HEK293 (cell line): ENCODE results near the gene ARMC3.
A peak's percentile ranks its signal among the peaks of the same experiment; 100 is the strongest.

ENCODE experiments used
- CTCF ChIA-PET: fragments of 350-600 bp; formaldehyde crosslinking; extraction: SDS; loops from one replicate; lab custom pipeline; 2021; ENCODE audit warnings: antibody characterized with exemption; lab: Yijun Ruan, JAX
- POLR2A ChIA-PET: fragments of 300-600 bp; formaldehyde crosslinking; extraction: SDS; loops from one replicate; lab custom pipeline; 2020; ENCODE audit warnings: antibody characterized with exemption, inconsistent platforms; lab: Yijun Ruan, JAX
- H3K27ac ChIP-seq: fragments of 200-500 bp; sonication (Bioruptor generic); 2 replicates; pipeline ENCODE4 v1.5.1; 2014; ENCODE audit warnings: low read depth, low read length, control low read depth, inconsistent platforms; ENCODE audit errors: extremely low read depth
- H3K36me3 ChIP-seq, 2 experiments: fragments of 200-500 bp in 1 of 2; sonication (Bioruptor generic) in 1 of 2; 1 replicate in 1 of 2; 2 replicates in 1 of 2; pipeline ENCODE4 v1.5.1; 2014 to 2017; ENCODE audit warnings: inconsistent platforms in 2 of 2, low read length in 2 of 2; ENCODE audit not compliant: control insufficient read depth in 2 of 2, insufficient read depth in 1 of 2
- H3K4me1 ChIP-seq: fragments of 200-500 bp; sonication (Bioruptor generic); 2 replicates; pipeline ENCODE4 v1.5.1; 2014; ENCODE audit warnings: mild to moderate bottlenecking, low read length, inconsistent platforms; ENCODE audit not compliant: control insufficient read depth, insufficient read depth
- H3K4me3 ChIP-seq: 2 replicates; pipeline ENCODE4 v1.5.1; 2011; ENCODE audit warnings: low read depth, mild to moderate bottlenecking, control low read depth, low read length, moderate library complexity
- H3K9me3 ChIP-seq: fragments of 200-500 bp; sonication (Bioruptor generic); 2 replicates; pipeline ENCODE4 v1.5.1; 2014; ENCODE audit warnings: low read depth, low read length, inconsistent platforms; ENCODE audit not compliant: control insufficient read depth, insufficient read depth
- EGR2 ChIP-seq: fragments of 450-650 bp; formaldehyde crosslinking; IDR thresholded peaks from 2 replicates; pipeline ENCODE4 v1.5.1; 2016; ENCODE audit warnings: low read depth, missing biosample characterization, missing genetic modification characterization
- FEZF1 ChIP-seq: fragments of 450-650 bp; formaldehyde crosslinking; IDR thresholded peaks from 2 replicates; pipeline ENCODE4 v1.5.1; 2016; ENCODE audit warnings: missing biosample characterization, missing genetic modification characterization
- GLI4 ChIP-seq: fragments of 450-650 bp; formaldehyde crosslinking; IDR thresholded peaks from 2 replicates; pipeline ENCODE4 v1.5.1; 2016; ENCODE audit warnings: missing biosample characterization, missing genetic modification characterization
- KLF1 ChIP-seq: fragments of 450-650 bp; formaldehyde crosslinking; IDR thresholded peaks from 2 replicates; pipeline ENCODE4 v1.5.1; 2016; ENCODE audit warnings: missing biosample characterization, missing genetic modification characterization
- KLF10 ChIP-seq: fragments of 450-650 bp; IDR thresholded peaks from 2 replicates; pipeline ENCODE4 v1.5.1; 2018; ENCODE audit warnings: missing biosample characterization, mild to moderate bottlenecking, missing genetic modification characterization
- KLF16 ChIP-seq: fragments of 450-650 bp; formaldehyde crosslinking; IDR thresholded peaks from 2 replicates; pipeline ENCODE4 v1.5.1; 2017; ENCODE audit warnings: missing biosample characterization, missing genetic modification characterization
- KLF9 ChIP-seq: fragments of 450-650 bp; formaldehyde crosslinking; IDR thresholded peaks from 2 replicates; pipeline ENCODE4 v1.5.1; 2016; ENCODE audit warnings: missing biosample characterization, missing genetic modification characterization, low read depth
- SP7 ChIP-seq: fragments of 450-650 bp; formaldehyde crosslinking; IDR thresholded peaks from 2 replicates; pipeline ENCODE4 v1.5.1; 2016; ENCODE audit warnings: missing biosample characterization, missing genetic modification characterization
- ZBTB17 ChIP-seq: fragments of 450-650 bp; formaldehyde crosslinking; IDR thresholded peaks from 2 replicates; pipeline ENCODE4 v1.5.1; 2016; ENCODE audit warnings: missing biosample characterization, missing genetic modification characterization
- ZBTB48 ChIP-seq: fragments of 450-650 bp; formaldehyde crosslinking; IDR thresholded peaks from 2 replicates; pipeline ENCODE4 v1.5.1; 2016; ENCODE audit warnings: missing biosample characterization, missing genetic modification characterization
- ZBTB6 ChIP-seq: fragments of 450-650 bp; formaldehyde crosslinking; IDR thresholded peaks from 2 replicates; pipeline ENCODE4 v1.5.1; 2017; ENCODE audit warnings: missing biosample characterization, missing genetic modification characterization
- ZBTB8A ChIP-seq: fragments of 450-650 bp; formaldehyde crosslinking; IDR thresholded peaks from 2 replicates; pipeline ENCODE4 v1.5.1; 2016; ENCODE audit warnings: missing biosample characterization, missing genetic modification characterization
- ZEB2 ChIP-seq: fragments of 450-650 bp; formaldehyde crosslinking; IDR thresholded peaks from 2 replicates; pipeline ENCODE4 v1.5.1; 2016; ENCODE audit warnings: missing biosample characterization, missing genetic modification characterization
- ZFP69B ChIP-seq: fragments of 450-650 bp; formaldehyde crosslinking; IDR thresholded peaks from 2 replicates; pipeline ENCODE4 v1.5.1; 2016; ENCODE audit warnings: missing biosample characterization, missing genetic modification characterization
- ZIC2 ChIP-seq: fragments of 450-650 bp; formaldehyde crosslinking; IDR thresholded peaks from 2 replicates; pipeline ENCODE4 v1.5.1; 2016; ENCODE audit warnings: missing biosample characterization, missing genetic modification characterization
- ZNF10 ChIP-seq: fragments of 450-650 bp; formaldehyde crosslinking; IDR thresholded peaks from 2 replicates; pipeline ENCODE4 v1.5.1; 2017; ENCODE audit warnings: missing biosample characterization, missing genetic modification characterization
- ZNF112 ChIP-seq: fragments of 450-650 bp; formaldehyde crosslinking; IDR thresholded peaks from 2 replicates; pipeline ENCODE4 v1.5.0; 2017; ENCODE audit warnings: missing biosample characterization, missing genetic modification characterization
- ZNF37A ChIP-seq: fragments of 450-650 bp; IDR thresholded peaks from 2 replicates; pipeline ENCODE4 v1.5.1; 2018; ENCODE audit warnings: missing biosample characterization, missing genetic modification characterization
- ZNF416 ChIP-seq: fragments of 450-650 bp; formaldehyde crosslinking; IDR thresholded peaks from 2 replicates; pipeline ENCODE4 v1.5.1; 2016; ENCODE audit warnings: missing biosample characterization, missing genetic modification characterization
- ZNF423 ChIP-seq: fragments of 450-650 bp; formaldehyde crosslinking; IDR thresholded peaks from 2 replicates; pipeline ENCODE4 v1.5.1; 2016; ENCODE audit warnings: missing biosample characterization, missing genetic modification characterization
- ZNF473 ChIP-seq: fragments of 450-650 bp; formaldehyde crosslinking; IDR thresholded peaks from 2 replicates; pipeline ENCODE4 v1.5.1; 2017; ENCODE audit warnings: missing biosample characterization, missing genetic modification characterization
- ZNF48 ChIP-seq: fragments of 450-650 bp; formaldehyde crosslinking; IDR thresholded peaks from 2 replicates; pipeline ENCODE4 v1.5.1; 2016; ENCODE audit warnings: missing biosample characterization, missing genetic modification characterization
- ZNF513 ChIP-seq: fragments of 450-650 bp; IDR thresholded peaks from 2 replicates; pipeline ENCODE4 v1.5.1; 2018; ENCODE audit warnings: missing biosample characterization, missing genetic modification characterization
- ZNF521 ChIP-seq: fragments of 450-650 bp; formaldehyde crosslinking; IDR thresholded peaks from 2 replicates; pipeline ENCODE4 v1.5.1; 2017; ENCODE audit warnings: missing biosample characterization, mild to moderate bottlenecking, missing genetic modification characterization
- ZNF561 ChIP-seq: fragments of 450-650 bp; IDR thresholded peaks from 2 replicates; pipeline ENCODE4 v1.5.1; 2018; ENCODE audit warnings: missing biosample characterization, missing genetic modification characterization, borderline replicate concordance
- ZNF610 ChIP-seq: fragments of 450-650 bp; formaldehyde crosslinking; IDR thresholded peaks from 2 replicates; pipeline ENCODE4 v1.5.1; 2016; ENCODE audit warnings: missing biosample characterization, missing genetic modification characterization, borderline replicate concordance
- ZNF660 ChIP-seq: fragments of 450-650 bp; IDR thresholded peaks from 2 replicates; pipeline ENCODE4 v1.5.1; 2018; ENCODE audit warnings: missing biosample characterization, mild to moderate bottlenecking, missing genetic modification characterization
- ZNF747 ChIP-seq: fragments of 450-650 bp; formaldehyde crosslinking; IDR thresholded peaks from 2 replicates; pipeline ENCODE4 v1.5.1; 2016; ENCODE audit warnings: missing biosample characterization, missing genetic modification characterization
- ZNF76 ChIP-seq: fragments of 450-650 bp; formaldehyde crosslinking; IDR thresholded peaks from 2 replicates; pipeline ENCODE4; 2016; ENCODE audit warnings: low read depth, missing biosample characterization, missing genetic modification characterization, borderline replicate concordance
- TF ChIP-seq, protein P1 (sequence below): fragments of 450-650 bp; formaldehyde crosslinking; IDR thresholded peaks from 2 replicates; pipeline ENCODE4 v1.5.1; 2016; ENCODE audit warnings: missing biosample characterization, missing genetic modification characterization
- TF ChIP-seq, protein P2 (sequence below): fragments of 450-650 bp; IDR thresholded peaks from 2 replicates; pipeline ENCODE4 v1.5.1; 2018; ENCODE audit warnings: missing biosample characterization, mild to moderate bottlenecking, missing genetic modification characterization
- TF ChIP-seq, protein P3 (sequence below): fragments of 450-650 bp; formaldehyde crosslinking; IDR thresholded peaks from 2 replicates; pipeline ENCODE4 v1.5.1; 2017; ENCODE audit warnings: missing biosample characterization, missing genetic modification characterization
- TF ChIP-seq, protein P4 (sequence below): fragments of 450-650 bp; formaldehyde crosslinking; IDR thresholded peaks from 2 replicates; pipeline ENCODE4 v1.5.1; 2016; ENCODE audit warnings: missing biosample characterization, missing genetic modification characterization, borderline replicate concordance

Gene ARMC3

GRCh38 chr10:22915314-22915713 is 12.5 kb upstream of the ARMC3 start:
- Histone ChIP-seq H3K9me3 (no peaks in the 10 kb centered on the region), H3K4me3 (no peak overlapping the region), H3K27ac (no peak overlapping the region), H3K4me1 (peaks cover 13% of the 10 kb centered on the region), H3K36me3 (no peaks in the 10 kb centered on the region)
- ChIA-PET CTCF (interaction anchor here (0.7 kb wide), 1 partner anchor 58 kb away, joined by 3 read pairs; no protein-coding TSS in a partner anchor), POLR2A (no interaction called here)
- 0 out of 2 replicates have a peak, but pooled peaks have one; percentile 18 for TF ChIP-seq KLF9 (tag by site-specific recombination)
- TF ChIP-seq, protein P1, sequence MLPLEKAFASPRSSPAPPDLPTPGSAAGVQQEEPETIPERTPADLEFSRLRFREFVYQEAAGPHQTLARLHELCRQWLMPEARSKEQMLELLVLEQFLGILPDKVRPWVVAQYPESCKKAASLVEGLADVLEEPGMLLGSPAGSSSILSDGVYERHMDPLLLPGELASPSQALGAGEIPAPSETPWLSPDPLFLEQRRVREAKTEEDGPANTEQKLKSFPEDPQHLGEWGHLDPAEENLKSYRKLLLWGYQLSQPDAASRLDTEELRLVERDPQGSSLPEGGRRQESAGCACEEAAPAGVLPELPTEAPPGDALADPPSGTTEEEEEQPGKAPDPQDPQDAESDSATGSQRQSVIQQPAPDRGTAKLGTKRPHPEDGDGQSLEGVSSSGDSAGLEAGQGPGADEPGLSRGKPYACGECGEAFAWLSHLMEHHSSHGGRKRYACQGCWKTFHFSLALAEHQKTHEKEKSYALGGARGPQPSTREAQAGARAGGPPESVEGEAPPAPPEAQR (tag by site-specific recombination), result no peak
- TF ChIP-seq ZBTB6 (tag by site-specific recombination), result no peak
- TF ChIP-seq KLF16 (tag by site-specific recombination), result no peak
- no peak for TF ChIP-seq ZBTB8A (tag by site-specific recombination)
- TF ChIP-seq ZNF521 (tag by site-specific recombination), result no peak
- no peak for TF ChIP-seq ZNF747 (tag by site-specific recombination)
- TF ChIP-seq, protein P2, sequence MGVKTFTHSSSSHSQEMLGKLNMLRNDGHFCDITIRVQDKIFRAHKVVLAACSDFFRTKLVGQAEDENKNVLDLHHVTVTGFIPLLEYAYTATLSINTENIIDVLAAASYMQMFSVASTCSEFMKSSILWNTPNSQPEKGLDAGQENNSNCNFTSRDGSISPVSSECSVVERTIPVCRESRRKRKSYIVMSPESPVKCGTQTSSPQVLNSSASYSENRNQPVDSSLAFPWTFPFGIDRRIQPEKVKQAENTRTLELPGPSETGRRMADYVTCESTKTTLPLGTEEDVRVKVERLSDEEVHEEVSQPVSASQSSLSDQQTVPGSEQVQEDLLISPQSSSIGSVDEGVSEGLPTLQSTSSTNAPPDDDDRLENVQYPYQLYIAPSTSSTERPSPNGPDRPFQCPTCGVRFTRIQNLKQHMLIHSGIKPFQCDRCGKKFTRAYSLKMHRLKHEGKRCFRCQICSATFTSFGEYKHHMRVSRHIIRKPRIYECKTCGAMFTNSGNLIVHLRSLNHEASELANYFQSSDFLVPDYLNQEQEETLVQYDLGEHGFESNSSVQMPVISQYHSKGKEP (tag by site-specific recombination), result peak; percentile 11; the same call in 1 of the 2 replicates
- TF ChIP-seq ZNF112 (tag by site-specific recombination), result no peak
- no peak for TF ChIP-seq KLF1 (tag by site-specific recombination)
- TF ChIP-seq ZNF513 (tag by site-specific recombination), result no peak
- TF ChIP-seq ZNF10, result no peak
- no peak for TF ChIP-seq ZIC2 (tag by site-specific recombination)
- TF ChIP-seq ZFP69B (tag by site-specific recombination), result no peak
- peak; percentile 37 for TF ChIP-seq ZBTB17
- no peak for TF ChIP-seq ZNF416 (tag by site-specific recombination)
- TF ChIP-seq ZNF561 (tag by site-specific recombination), result no peak
- TF ChIP-seq, protein P3, sequence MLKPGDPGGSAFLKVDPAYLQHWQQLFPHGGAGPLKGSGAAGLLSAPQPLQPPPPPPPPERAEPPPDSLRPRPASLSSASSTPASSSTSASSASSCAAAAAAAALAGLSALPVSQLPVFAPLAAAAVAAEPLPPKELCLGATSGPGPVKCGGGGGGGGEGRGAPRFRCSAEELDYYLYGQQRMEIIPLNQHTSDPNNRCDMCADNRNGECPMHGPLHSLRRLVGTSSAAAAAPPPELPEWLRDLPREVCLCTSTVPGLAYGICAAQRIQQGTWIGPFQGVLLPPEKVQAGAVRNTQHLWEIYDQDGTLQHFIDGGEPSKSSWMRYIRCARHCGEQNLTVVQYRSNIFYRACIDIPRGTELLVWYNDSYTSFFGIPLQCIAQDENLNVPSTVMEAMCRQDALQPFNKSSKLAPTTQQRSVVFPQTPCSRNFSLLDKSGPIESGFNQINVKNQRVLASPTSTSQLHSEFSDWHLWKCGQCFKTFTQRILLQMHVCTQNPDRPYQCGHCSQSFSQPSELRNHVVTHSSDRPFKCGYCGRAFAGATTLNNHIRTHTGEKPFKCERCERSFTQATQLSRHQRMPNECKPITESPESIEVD (tag by site-specific recombination), result peak; percentile 93
- no peak for TF ChIP-seq ZNF610
- TF ChIP-seq GLI4 (tag by site-specific recombination), result no peak
- TF ChIP-seq ZNF76 (tag by site-specific recombination), result no peak
- no peak for TF ChIP-seq ZNF48 (tag by site-specific recombination)
- TF ChIP-seq FEZF1 (tag by site-specific recombination), result peak; percentile 51; the same call in 1 of the 2 replicates
- no peak for TF ChIP-seq SP7
- TF ChIP-seq ZBTB48 (tag by site-specific recombination), result no peak
- 0 out of 2 replicates have a peak, but pooled peaks have one; percentile 23 for TF ChIP-seq KLF10
- TF ChIP-seq, protein P4, sequence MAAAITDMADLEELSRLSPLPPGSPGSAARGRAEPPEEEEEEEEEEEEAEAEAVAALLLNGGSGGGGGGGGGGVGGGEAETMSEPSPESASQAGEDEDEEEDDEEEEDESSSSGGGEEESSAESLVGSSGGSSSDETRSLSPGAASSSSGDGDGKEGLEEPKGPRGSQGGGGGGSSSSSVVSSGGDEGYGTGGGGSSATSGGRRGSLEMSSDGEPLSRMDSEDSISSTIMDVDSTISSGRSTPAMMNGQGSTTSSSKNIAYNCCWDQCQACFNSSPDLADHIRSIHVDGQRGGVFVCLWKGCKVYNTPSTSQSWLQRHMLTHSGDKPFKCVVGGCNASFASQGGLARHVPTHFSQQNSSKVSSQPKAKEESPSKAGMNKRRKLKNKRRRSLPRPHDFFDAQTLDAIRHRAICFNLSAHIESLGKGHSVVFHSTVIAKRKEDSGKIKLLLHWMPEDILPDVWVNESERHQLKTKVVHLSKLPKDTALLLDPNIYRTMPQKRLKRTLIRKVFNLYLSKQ, result no peak
- no peak for TF ChIP-seq ZNF660 (tag by site-specific recombination)
- TF ChIP-seq ZEB2 (tag by site-specific recombination), result peak; percentile 73
- no peak for TF ChIP-seq ZNF37A (tag by site-specific recombination)
- no peak for TF ChIP-seq ZNF423 (tag by site-specific recombination)
- no peak for TF ChIP-seq EGR2 (tag by site-specific recombination)
- no peak for TF ChIP-seq ZNF473 (tag by site-specific recombination)
